Measurements from ENCODE around the gene RXRG.
A peak's percentile ranks its signal among the peaks of the same experiment; 100 is the strongest.

The RXRG gene

GRCh38 chr1:165402517-165403111 is 42.3 kb downstream of the RXRG start:
- no peak for TF ChIP-seq CTCF (IDR thresholded peaks at IDR 0.05; ENCODE audit: low read depth, low read length)
- no peak overlapping the region for H3K4me3 ChIP-seq (ENCODE audit: low read depth, low read length)

GRCh38 chr1:165397944-165398343 is 47.0 kb downstream of the RXRG start:
- no peak overlapping the region for H3K4me3 ChIP-seq (ENCODE audit: low read depth, low read length)
- no peak for TF ChIP-seq CTCF (IDR thresholded peaks at IDR 0.05; ENCODE audit: low read depth, low read length)

- no peak for TF ChIP-seq CTCF (IDR thresholded peaks at IDR 0.05; ENCODE audit: low read depth, low read length)
- H3K4me3 ChIP-seq (ENCODE audit: low read depth, low read length), result no peak overlapping the region
These were observed 49.0 kb downstream of the RXRG start for GRCh38 chr1:165395901-165396300.

- no peak for TF ChIP-seq CTCF (IDR thresholded peaks at IDR 0.05; ENCODE audit: low read depth, low read length)
- H3K4me3 ChIP-seq (ENCODE audit: low read depth, low read length), result no peak overlapping the region
These were observed 49.4 kb downstream of the RXRG start for GRCh38 chr1:165395478-165395877.

- peak; percentile 95 for TF ChIP-seq CTCF (IDR thresholded peaks at IDR 0.05; ENCODE audit: low read depth, low read length)
- H3K4me3 ChIP-seq (ENCODE audit: low read depth, low read length), result no peak overlapping the region
These were observed 52.0 kb downstream of the RXRG start for GRCh38 chr1:165392634-165393571.

- H3K4me3 ChIP-seq (ENCODE audit: low read depth, low read length), result no peak overlapping the region
- no peak for TF ChIP-seq CTCF (IDR thresholded peaks at IDR 0.05; ENCODE audit: low read depth, low read length)
These were observed 55.3 kb downstream of the RXRG start for GRCh38 chr1:165389609-165390008.

GRCh38 chr1:165387961-165388360 is 57.0 kb downstream of the RXRG start:
- no peak for TF ChIP-seq CTCF (IDR thresholded peaks at IDR 0.05; ENCODE audit: low read depth, low read length)
- no peak overlapping the region for H3K4me3 ChIP-seq (ENCODE audit: low read depth, low read length)

Measured in WI38 (cell line).